Ishikawa (cell line): ENCODE measurements around the gene KCNJ6.

ENCODE experiments used
- CEBPB ChIP-seq: IDR thresholded peaks from 2 replicates; pipeline ENCODE4 v1.6.1; 2012
- CREB1 ChIP-seq: IDR thresholded peaks from 2 replicates; pipeline ENCODE4 v1.6.1; 2012; ENCODE audit warnings: low read depth
- EGR1 ChIP-seq: IDR thresholded peaks from 2 replicates; pipeline ENCODE4 v1.6.1; 2012
- EP300 ChIP-seq: IDR thresholded peaks from 2 replicates; pipeline ENCODE4 v1.6.1; 2012; ENCODE audit warnings: borderline replicate concordance
- FOXM1 ChIP-seq: IDR thresholded peaks from 2 replicates; pipeline ENCODE4 v1.6.1; 2012; ENCODE audit warnings: low read depth, borderline replicate concordance
- NFIC ChIP-seq: IDR thresholded peaks from 2 replicates; pipeline ENCODE4 v1.6.1; 2012
- RAD21 ChIP-seq: IDR thresholded peaks from 2 replicates; pipeline ENCODE4 v1.6.1; 2012; ENCODE audit warnings: low read depth
- TAF1 ChIP-seq: IDR thresholded peaks from 2 replicates; pipeline ENCODE4 v1.6.1; 2012; ENCODE audit warnings: low read depth, mild to moderate bottlenecking
- TCF12 ChIP-seq: IDR thresholded peaks from 2 replicates; pipeline ENCODE4 v1.6.1; 2012; ENCODE audit warnings: low read depth
- TEAD4 ChIP-seq: IDR thresholded peaks from 2 replicates; pipeline ENCODE4 v1.6.1; 2012
- YY1 ChIP-seq: IDR thresholded peaks from 2 replicates; pipeline ENCODE4 v1.6.1; 2012; ENCODE audit warnings: low read depth
- ZBTB7A ChIP-seq: IDR thresholded peaks from 2 replicates; pipeline ENCODE4 v1.6.1; 2012; ENCODE audit warnings: low read depth
- TF ChIP-seq, protein P1 (sequence below): IDR thresholded peaks from 2 replicates; pipeline ENCODE4 v1.6.1; 2012
- TF ChIP-seq, protein P2 (sequence below): IDR thresholded peaks from 2 replicates; pipeline ENCODE4 v1.6.1; 2012
- TF ChIP-seq, protein P3 (sequence below): IDR thresholded peaks from 2 replicates; pipeline ENCODE4 v1.6.1; 2012; ENCODE audit warnings: low read depth, mild to moderate bottlenecking

The KCNJ6 gene

DNA sequence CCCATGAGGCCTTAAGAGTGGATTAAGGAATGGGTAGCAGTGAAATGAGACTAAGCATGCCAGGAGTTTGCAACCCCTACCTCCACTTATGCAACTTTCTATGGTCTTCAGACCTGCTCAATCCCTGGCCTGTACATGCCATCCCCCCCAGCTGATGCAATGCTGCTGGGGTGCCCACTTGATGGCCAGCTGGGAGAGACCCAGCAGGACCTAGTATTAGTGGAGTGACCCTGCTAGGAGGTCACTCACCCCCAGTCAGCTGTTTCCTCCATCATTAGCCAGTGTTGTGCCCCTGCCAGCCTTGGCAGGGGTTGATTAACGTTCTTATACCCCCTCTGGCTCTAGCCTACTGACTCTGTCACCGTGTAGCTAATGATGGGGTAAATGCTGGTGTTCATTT, 313.1 kb downstream of the KCNJ6 start:
- no peak for TF ChIP-seq NFIC
- TF ChIP-seq TCF12 = no peak
- no peak for TF ChIP-seq CREB1
- TF ChIP-seq YY1 = no peak
- no peak for TF ChIP-seq ZBTB7A
- no peak for TF ChIP-seq TAF1
- no peak for TF ChIP-seq TEAD4
- TF ChIP-seq, protein P1, sequence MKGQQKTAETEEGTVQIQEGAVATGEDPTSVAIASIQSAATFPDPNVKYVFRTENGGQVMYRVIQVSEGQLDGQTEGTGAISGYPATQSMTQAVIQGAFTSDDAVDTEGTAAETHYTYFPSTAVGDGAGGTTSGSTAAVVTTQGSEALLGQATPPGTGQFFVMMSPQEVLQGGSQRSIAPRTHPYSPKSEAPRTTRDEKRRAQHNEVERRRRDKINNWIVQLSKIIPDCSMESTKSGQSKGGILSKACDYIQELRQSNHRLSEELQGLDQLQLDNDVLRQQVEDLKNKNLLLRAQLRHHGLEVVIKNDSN = no peak
- no peak for TF ChIP-seq FOXM1
- TF ChIP-seq RAD21 = no peak
- TF ChIP-seq, protein P2, sequence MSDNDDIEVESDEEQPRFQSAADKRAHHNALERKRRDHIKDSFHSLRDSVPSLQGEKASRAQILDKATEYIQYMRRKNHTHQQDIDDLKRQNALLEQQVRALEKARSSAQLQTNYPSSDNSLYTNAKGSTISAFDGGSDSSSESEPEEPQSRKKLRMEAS = no peak
- no peak for TF ChIP-seq EGR1
- TF ChIP-seq, protein P3, sequence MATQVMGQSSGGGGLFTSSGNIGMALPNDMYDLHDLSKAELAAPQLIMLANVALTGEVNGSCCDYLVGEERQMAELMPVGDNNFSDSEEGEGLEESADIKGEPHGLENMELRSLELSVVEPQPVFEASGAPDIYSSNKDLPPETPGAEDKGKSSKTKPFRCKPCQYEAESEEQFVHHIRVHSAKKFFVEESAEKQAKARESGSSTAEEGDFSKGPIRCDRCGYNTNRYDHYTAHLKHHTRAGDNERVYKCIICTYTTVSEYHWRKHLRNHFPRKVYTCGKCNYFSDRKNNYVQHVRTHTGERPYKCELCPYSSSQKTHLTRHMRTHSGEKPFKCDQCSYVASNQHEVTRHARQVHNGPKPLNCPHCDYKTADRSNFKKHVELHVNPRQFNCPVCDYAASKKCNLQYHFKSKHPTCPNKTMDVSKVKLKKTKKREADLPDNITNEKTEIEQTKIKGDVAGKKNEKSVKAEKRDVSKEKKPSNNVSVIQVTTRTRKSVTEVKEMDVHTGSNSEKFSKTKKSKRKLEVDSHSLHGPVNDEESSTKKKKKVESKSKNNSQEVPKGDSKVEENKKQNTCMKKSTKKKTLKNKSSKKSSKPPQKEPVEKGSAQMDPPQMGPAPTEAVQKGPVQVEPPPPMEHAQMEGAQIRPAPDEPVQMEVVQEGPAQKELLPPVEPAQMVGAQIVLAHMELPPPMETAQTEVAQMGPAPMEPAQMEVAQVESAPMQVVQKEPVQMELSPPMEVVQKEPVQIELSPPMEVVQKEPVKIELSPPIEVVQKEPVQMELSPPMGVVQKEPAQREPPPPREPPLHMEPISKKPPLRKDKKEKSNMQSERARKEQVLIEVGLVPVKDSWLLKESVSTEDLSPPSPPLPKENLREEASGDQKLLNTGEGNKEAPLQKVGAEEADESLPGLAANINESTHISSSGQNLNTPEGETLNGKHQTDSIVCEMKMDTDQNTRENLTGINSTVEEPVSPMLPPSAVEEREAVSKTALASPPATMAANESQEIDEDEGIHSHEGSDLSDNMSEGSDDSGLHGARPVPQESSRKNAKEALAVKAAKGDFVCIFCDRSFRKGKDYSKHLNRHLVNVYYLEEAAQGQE = no peak
- TF ChIP-seq CEBPB = no peak
- TF ChIP-seq EP300 = no peak

DNA sequence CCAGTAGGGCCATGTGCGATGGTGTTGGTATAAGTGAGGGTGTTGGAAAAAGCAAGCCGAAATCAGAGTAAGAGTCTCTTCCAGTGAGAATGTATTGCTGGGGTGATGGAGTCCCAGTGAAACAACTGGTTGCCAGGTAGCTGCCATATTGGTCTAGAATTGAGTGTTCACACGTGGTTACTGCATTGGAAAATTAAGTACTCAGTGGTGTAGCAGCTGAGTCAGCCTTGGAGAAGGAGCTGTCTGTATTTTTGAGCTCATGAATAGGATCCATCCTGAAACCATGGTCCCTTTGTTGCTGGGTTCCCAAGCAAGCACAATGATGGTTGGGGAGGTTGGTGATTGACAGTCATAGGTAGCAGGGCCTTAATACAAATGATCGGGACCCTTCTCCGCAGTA, 314.3 kb downstream of the KCNJ6 start:
- TF ChIP-seq, protein P2 = no peak
- TF ChIP-seq, protein P3 = no peak
- TF ChIP-seq EGR1 = no peak
- no peak for TF ChIP-seq NFIC
- TF ChIP-seq CEBPB = no peak
- no peak for TF ChIP-seq TAF1
- TF ChIP-seq ZBTB7A = no peak
- TF ChIP-seq CREB1 = no peak
- TF ChIP-seq TCF12 = no peak

DNA sequence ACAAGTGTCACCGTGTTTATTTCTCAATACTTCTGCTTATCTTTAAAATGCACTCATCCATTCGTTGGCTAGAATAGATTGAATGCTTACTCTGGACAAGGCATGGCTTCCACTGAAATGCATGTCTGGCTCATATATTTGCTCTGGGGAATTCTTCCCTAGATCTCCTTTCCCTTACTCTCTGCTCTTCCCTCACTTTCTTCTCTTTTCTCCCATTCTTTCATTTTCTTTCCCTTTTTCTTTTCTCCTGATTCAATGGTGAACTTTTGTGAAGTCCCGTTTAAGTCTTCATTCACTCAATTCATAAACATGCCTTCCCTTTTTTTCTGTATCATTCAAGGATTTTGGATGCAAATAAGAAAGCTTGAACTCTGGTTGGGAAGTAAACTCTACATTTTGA, 315.2 kb downstream of the KCNJ6 start:
- TF ChIP-seq ZBTB7A = no peak
- TF ChIP-seq RAD21 = no peak
- no peak for TF ChIP-seq EGR1
- TF ChIP-seq TCF12 = no peak
- TF ChIP-seq CEBPB = no peak
- TF ChIP-seq YY1 = no peak
- TF ChIP-seq TAF1 = no peak
- TF ChIP-seq, protein P2 = no peak
- TF ChIP-seq CREB1 = no peak
- no peak for TF ChIP-seq EP300
- TF ChIP-seq, protein P3 = no peak
- TF ChIP-seq TEAD4 = no peak
- no peak for TF ChIP-seq NFIC
- TF ChIP-seq FOXM1 = no peak
- TF ChIP-seq, protein P1 = no peak

DNA sequence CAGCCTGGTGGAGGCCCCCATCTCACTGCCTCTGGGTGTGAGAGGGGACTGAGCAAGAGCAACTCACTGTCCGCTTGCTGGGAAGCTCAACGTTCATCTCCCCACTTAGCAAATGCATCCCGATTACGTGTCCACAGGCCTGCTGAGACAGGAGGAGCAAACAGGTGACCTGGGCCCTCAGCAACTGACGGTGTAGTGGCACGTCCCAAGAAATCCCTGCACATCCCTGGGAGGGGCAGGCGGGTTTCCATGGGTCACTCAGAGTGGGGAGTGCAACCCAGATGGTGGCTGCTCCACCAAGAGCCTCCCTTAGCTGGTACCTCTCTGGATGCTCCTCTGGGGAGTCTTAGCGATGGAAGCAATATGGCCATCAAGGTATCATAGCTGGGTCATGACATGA, 320.3 kb downstream of the KCNJ6 start:
- TF ChIP-seq CEBPB (no peak), ZBTB7A (no peak), FOXM1 (no peak), EGR1 (no peak), CREB1 (no peak), TEAD4 (no peak), EP300 (no peak), TAF1 (no peak), NFIC (no peak), YY1 (no peak), RAD21 (no peak), TCF12 (no peak)
- TF ChIP-seq, protein P1 = no peak
- TF ChIP-seq, protein P3 = no peak
- TF ChIP-seq, protein P2 = no peak
